GM21367 (cell line): ENCODE results near the gene MRPL33.

ENCODE experiments used
- ATAC-seq: cut with Tn5 transposase; IDR thresholded peaks from one replicate; pipeline ENCODE4 v1.9.1; 2021; ENCODE audit not compliant: unreplicated experiment

Gene MRPL33

DNA sequence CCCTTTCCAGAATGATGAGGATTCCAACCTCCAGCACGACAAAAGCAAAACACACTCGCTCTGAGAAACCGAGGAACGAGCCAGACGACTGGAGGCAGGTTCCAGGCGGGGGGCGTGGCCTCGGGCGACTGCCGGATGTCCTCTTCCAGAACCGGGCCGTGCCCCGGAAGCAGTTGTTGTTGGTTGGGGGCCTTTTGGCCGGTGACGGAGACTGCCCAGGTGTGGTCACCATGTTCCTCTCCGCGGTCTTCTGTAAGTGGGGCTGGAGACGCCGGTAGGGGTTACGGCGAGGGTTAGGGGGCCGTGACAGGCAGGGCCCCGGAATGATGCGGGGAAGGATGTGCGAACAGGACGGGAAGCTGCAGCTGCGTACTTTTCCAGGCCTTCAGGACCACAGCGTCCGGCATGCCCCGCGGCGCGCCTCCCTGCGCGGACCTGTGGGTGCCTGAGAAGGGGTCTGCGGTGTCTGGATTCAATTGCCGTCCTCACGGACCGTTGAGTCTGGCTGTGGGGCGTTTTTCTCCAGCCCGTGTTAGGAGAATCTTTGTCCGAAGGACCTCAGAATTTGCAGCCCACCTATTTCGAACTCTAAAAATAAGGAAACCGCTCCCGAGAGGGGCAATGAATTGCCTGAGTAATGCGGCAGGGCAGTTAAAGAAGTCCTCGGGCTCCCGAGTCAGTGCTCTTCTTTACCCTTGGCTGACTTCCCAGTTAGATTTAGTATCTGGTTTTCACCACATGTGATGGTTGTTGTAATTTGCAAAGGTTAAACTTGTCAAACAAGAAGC is at the start of gene MRPL33:
Gene MRPL33, plus strand, starts transcription at position 172 of the 788 bp plus-strand sequence. Its CDS starts 59 bp downstream, at position 231.
- ATAC-seq = peak; percentile 96

GRCh38 chr2:27721884-27722485 is 49.5 kb upstream of the MRPL33 start:
- no peak for ATAC-seq

DNA sequence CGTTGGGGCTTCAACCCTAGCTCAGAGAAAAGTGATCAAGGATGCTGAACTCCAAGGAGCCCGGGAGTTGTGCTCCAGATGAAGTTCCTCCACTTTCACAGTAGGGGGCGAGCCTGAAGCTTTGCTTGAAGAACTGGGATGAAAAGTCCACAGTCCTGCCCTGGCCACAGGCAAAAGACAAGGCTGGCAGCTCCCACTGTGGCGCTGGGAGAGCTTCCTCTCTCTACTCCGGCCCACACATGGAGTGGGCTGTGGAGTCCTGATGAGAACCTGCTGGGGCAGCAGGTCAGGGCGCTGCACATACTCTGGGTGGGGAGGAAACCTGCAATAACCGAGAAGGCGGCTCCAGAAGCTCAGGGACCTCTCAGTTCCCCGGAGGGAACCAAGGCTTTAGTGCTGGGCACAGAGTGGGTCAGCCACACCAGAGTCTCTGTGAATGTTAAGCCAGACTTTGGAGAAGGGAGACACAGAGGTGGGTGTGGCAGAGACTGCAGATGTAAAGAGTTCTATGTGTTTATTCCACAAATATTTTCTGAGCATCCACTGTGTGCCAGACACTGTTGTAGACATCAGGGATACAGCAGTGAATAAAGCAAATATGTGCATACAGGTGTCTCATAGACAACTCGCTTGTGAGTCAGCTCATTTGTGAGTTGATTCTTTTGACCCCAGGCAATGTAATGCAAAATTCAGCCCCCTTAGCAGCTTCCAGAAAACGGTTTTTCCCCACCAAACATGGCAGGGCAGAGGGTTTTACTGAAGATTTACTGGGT is 48.0 kb upstream of the MRPL33 start:
- no peak for ATAC-seq

DNA sequence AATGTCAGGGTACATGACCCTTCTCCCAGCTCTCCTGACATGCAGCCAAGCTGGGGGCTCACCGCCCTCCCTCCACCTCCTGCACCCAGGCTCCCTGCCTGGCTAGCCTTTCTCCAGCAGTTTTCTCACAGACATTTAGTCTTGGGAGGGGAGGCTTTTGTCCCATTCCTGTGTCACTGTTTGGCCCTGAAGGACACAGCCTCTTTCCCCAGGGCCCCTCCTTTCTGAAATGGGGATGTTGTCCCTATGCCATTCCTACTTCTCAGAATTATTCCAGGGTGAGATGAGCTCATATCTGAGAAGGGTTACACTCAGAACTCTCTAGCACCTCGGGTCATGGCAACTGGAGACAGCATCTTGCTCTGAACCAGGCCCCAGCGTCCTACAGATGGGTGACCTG is 47.3 kb upstream of the MRPL33 start:
- ATAC-seq = no peak

- no peak for ATAC-seq
These were observed 46.4 kb upstream of the MRPL33 start for GRCh38 chr2:27724905-27725701.

DNA sequence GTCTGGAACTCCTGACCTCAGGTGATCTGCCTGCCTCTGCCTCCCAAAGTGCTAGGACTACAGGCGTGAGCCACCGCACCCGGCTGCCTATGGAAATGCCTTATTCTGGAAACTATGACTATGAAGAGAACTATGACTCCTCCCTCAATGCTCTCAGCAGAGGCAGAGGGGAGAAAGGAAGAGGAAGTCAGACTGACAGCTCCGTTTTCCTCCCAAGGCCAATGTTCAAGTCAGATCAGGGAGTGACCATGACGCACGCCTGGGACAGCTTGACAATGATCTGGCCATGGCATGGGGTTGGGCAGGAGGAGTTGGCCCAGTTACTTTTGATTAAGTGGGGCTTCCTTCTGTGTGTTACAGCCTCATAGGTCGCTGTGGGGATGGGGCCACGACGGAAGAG is 44.3 kb upstream of the MRPL33 start:
- ATAC-seq = no peak

GRCh38 chr2:27728081-27728858 is 43.2 kb upstream of the MRPL33 start:
- no peak for ATAC-seq

DNA sequence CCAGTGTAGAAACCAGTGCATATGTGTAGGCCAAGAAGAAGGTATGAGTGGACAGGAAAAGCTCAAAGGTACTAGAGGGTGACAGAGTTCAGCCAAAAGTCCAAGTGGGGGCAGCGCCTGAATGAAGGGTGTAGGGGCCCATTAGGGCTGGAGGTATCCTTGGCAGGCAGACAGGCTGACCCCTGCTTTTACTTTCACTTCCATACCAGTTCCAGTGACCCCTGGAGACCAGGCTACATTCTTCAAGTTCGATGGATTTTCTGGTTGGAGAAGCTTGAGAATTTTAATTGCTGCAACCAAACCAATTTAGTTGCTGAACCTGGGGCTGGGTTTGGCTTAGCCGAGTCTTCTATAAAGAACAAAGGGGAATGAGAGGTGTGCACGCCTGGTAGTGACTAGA is 42.3 kb upstream of the MRPL33 start:
- ATAC-seq = no peak

DNA sequence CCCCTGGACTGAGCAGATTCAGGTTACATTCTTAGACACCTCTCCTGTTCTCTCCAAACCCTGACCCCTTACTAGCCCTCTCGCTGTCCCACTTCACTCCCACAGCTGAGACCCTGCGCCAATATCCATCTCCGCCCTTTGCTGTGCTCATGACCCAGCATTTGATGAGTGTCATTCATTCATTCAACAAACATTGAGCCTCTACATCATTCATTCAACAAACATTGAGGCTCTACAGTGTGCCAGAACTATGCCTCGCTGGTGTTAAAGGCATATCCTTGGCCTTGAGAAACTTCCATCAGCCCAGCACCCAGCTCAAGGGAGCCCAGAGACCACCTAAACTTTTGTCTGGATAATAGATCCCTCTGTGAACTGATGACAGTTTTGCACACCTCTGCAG is 41.9 kb upstream of the MRPL33 start:
- ATAC-seq = no peak

GRCh38 chr2:27730261-27730662 is 41.3 kb upstream of the MRPL33 start:
- no peak for ATAC-seq

DNA sequence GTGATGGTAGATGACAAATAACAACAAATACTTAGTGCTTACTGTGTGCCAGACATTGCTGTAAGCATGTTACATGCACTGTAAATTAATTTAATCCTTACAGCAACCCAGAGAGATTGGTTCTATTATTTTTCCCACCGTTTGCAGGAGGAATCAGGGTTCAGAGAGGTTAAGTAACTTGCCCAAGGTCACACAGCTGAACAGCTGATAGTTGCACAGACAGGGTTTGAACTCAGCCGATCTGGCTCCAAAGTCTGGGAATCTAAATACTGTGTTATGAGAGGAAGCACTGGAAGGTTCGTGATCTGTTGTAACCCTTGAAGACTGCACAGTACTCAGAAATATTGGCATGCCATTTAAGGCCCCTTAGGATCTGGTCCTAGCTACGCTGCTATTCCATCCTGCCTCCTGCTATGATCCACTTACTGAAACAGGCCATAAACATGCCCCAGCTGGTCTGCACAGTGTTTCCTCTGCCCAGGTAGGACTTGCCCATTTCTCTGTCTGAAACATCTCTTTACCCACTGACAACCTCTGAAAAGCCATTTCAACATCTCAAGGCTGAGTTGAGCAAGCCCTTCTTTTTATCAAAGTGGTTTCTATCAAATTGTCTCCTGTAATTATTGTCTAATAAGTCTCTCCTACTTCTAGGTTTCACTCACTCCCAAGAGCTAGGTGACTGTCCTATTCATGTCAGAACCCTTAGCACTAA is 40.4 kb upstream of the MRPL33 start:
- ATAC-seq = no peak

DNA sequence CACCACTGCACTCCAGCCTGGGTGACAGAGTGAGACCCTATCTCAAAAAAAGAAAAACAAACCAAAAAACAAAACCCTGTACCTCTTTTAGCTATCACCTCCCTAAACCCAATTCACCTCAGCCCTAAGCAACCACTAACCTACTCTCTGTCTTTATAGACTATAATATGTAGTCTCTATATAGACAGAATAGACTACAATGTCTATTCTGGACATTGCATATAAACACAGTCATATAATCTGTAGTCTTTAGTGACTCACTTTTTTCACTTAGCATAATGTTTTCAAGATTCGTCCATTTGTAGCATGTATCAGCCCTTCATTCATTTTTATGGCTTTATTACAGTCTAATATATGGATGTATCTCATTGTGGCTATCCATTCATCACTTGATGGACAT is 37.2 kb upstream of the MRPL33 start:
- ATAC-seq = no peak

- no peak for ATAC-seq
These were observed 36.1 kb upstream of the MRPL33 start for GRCh38 chr2:27735263-27735904.

DNA sequence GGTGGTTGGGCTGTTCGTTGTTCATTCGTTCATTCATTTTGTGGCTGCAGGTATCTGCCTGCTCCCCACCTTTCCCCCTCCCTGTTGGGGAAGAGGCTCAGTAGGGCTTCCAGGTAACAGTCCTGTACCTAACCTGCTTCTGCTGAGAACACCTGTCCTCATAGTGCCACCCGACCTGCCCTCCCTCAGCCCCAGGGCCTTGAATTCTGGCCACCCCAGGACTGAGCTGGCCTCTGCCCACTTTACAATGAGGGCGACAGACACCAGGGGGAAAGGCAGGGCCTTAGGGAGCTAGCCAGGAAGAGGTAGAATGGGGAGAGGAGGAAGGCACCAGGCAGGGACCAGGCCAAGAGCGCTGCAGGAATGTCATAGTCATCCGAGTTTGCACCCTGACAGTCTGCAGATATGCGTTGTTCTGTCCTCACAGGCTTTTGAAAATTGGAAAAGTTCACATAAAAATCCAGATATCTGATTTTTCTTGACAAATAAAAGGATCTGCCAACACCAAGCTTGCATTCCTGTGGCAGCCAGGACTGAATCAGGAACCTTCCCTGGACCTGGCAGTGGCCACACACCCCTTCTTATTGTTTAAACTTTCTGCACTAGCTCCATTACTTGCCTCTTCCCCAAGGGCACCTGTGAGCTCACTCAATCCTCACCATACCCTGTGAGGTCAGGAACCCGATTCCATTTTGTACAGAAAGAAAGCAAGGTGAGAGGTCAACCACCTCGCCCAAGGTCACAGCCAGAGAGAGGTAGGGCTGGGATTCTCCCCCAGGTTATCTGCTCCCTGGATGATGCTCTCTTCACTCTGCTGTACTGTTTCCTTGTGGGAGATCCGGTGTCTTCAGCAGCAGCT is 35.3 kb upstream of the MRPL33 start:
- no peak for ATAC-seq

GRCh38 chr2:27736890-27737204 is 34.7 kb upstream of the MRPL33 start:
- no peak for ATAC-seq

- no peak for ATAC-seq
These were observed 33.7 kb upstream of the MRPL33 start for GRCh38 chr2:27737676-27738348.

- no peak for ATAC-seq
These were observed 33.0 kb upstream of the MRPL33 start for GRCh38 chr2:27738349-27739057.
